Neural progenitor cell (in vitro differentiated cells): ENCODE results near the gene CTSH.

Source experiments
- EZH2 ChIP-seq: fragments of 200-600 bp; sonication (generic); IDR thresholded peaks from 2 replicates; pipeline ENCODE4 v1.6.1; 2017; ENCODE audit warnings: antibody characterized with exemption, mild to moderate bottlenecking, moderate library complexity
- TF ChIP-seq, protein P1 (sequence below): fragments of 200-600 bp; sonication (generic); IDR thresholded peaks from 2 replicates; pipeline ENCODE4 v1.5.1; 2017; ENCODE audit warnings: antibody characterized with exemption, mild to moderate bottlenecking

GRCh38 chr15:78872155-78872971 is 72.5 kb downstream of the CTSH start, which contains the start of gene MORF4L1:
- TF ChIP-seq, protein P1, sequence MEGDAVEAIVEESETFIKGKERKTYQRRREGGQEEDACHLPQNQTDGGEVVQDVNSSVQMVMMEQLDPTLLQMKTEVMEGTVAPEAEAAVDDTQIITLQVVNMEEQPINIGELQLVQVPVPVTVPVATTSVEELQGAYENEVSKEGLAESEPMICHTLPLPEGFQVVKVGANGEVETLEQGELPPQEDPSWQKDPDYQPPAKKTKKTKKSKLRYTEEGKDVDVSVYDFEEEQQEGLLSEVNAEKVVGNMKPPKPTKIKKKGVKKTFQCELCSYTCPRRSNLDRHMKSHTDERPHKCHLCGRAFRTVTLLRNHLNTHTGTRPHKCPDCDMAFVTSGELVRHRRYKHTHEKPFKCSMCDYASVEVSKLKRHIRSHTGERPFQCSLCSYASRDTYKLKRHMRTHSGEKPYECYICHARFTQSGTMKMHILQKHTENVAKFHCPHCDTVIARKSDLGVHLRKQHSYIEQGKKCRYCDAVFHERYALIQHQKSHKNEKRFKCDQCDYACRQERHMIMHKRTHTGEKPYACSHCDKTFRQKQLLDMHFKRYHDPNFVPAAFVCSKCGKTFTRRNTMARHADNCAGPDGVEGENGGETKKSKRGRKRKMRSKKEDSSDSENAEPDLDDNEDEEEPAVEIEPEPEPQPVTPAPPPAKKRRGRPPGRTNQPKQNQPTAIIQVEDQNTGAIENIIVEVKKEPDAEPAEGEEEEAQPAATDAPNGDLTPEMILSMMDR, result no peak
- no peak for TF ChIP-seq EZH2
